Stimulated activated CD4-positive, alpha-beta T cell treated with anti-CD3 and anti-CD28 coated beads, Interleukin-2, amount 100 ng/mL, for 48 hours (primary cell): ENCODE measurements around the gene CFAP92.
A peak's percentile ranks its signal among the peaks of the same experiment; 100 is the strongest.

Experiments
- DNase-seq, 2 donors: peaks; one replicate each; pipeline ENCODE4 v3.0.0-alpha.2; 2020

Gene CFAP92

GRCh38 chr3:128975276-128975675 lies 18.6 kb downstream of the CFAP92 start:
- no peak for DNase-seq

GRCh38 chr3:128973988-128974564 lies 19.8 kb downstream of the CFAP92 start:
- DNase-seq = no peak

- no peak for DNase-seq
Observed at GRCh38 chr3:128971421-128972100, 22.3 kb downstream of the CFAP92 start.

- DNase-seq = no peak
Observed at GRCh38 chr3:128970740-128971047, 23.2 kb downstream of the CFAP92 start.

- DNase-seq = peak; percentile 57 to 61
Observed at GRCh38 chr3:128969993-128970739, 23.7 kb downstream of the CFAP92 start.

- no peak for DNase-seq
Observed at GRCh38 chr3:128967748-128968355, 26.0 kb downstream of the CFAP92 start.

GRCh38 chr3:128965818-128966217 lies 28.1 kb downstream of the CFAP92 start:
- DNase-seq = no peak

GRCh38 chr3:128965280-128965679 lies 28.6 kb downstream of the CFAP92 start:
- no peak for DNase-seq

GRCh38 chr3:128956440-128956839 lies 37.4 kb downstream of the CFAP92 start:
- no peak for DNase-seq

GRCh38 chr3:128950223-128950938 lies 43.5 kb downstream of the CFAP92 start:
- no peak for DNase-seq

- DNase-seq = no peak
Observed at GRCh38 chr3:128949158-128949557, 44.7 kb downstream of the CFAP92 start.

GRCh38 chr3:128946411-128946810 lies 47.5 kb downstream of the CFAP92 start:
- DNase-seq = no peak

GRCh38 chr3:128945878-128946175 lies 48.0 kb downstream of the CFAP92 start:
- no peak for DNase-seq

- no peak for DNase-seq
Observed at GRCh38 chr3:128945041-128945877, 48.6 kb downstream of the CFAP92 start.

- DNase-seq = no peak
Observed at GRCh38 chr3:128942161-128942952, 51.5 kb downstream of the CFAP92 start.

GRCh38 chr3:128940252-128940651 lies 53.6 kb downstream of the CFAP92 start:
- no peak for DNase-seq

GRCh38 chr3:128936341-128936740 lies 57.5 kb downstream of the CFAP92 start:
- DNase-seq = no peak

- DNase-seq = no peak
Observed at GRCh38 chr3:128935922-128936321, 58.0 kb downstream of the CFAP92 start.

GRCh38 chr3:128933922-128934253 lies 60.0 kb downstream of the CFAP92 start:
- no peak for DNase-seq

GRCh38 chr3:128933213-128933921 lies 60.5 kb downstream of the CFAP92 start:
- DNase-seq = no peak
